ENCODE measurements around the gene IGSF23.

IGSF23 gene

DNA sequence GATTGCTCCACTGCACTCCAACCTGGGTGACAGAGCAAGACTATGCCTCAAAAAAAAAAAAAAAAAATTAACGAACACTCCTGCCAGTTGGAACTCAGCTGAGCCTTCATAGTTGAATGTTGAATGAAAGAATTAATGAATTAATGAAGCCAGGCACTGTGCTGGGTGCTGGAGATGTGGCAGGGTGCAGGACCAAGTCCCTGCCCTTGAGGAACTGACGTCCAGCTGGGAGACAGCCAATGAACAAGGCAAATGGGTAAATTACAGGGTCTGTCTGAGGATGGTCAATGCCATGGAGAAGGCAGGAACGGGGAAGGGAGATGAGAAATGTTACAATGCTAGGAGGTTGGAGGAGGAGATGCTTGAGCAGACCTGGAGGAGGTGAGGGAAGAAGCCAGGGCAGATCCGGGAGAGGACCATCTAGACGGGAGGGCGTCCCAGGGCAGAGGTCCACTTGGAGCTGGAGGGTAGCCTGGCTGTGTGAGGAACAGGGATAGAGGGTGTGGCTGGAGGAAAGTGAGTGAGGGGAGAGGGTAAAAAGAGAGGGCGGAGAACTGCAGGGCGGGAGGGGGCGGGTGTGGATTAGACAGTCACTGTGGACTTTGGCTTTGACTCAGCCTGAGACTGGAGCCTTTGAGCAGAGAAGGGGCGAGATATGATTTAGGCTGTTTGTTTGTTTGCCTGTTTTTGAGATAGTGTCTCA lies 16.8 kb upstream of the IGSF23 start:
- Histone ChIP-seq H3K9me2 (replicated peaks; ENCODE audit: insufficient read depth, low read length) (no peaks in the 10 kb centered on the region), H3K27me3 (ENCODE audit: low read length) (no peaks in the 10 kb centered on the region), H3K4me2 (ENCODE audit: low read depth, low read length, poor library complexity, severe bottlenecking) (no peak overlapping the region), H4K20me1 (ENCODE audit: low read depth, low read length) (no peaks in the 10 kb centered on the region), H3K9ac (ENCODE audit: low read length) (no peak overlapping the region), H3K79me2 (ENCODE audit: insufficient read depth, low read length) (no peaks in the 10 kb centered on the region), H3F3A (ENCODE audit: insufficient read depth) (no peaks in the 10 kb centered on the region), H3K36me3 (ENCODE audit: low read length) (no peaks in the 10 kb centered on the region), H3K4me3 (ENCODE audit: insufficient read depth, low read length, poor library complexity, severe bottlenecking) (no peak overlapping the region), H2AFZ (ENCODE audit: low read depth, low read length, severe bottlenecking) (no peak overlapping the region), H3K27ac (ENCODE audit: low read depth, low read length) (no peak overlapping the region), H3K9me3 (ENCODE audit: insufficient read depth, low read length) (no peaks in the 10 kb centered on the region)
- no peak for TF ChIP-seq EZH2phosphoT487 (conservative IDR thresholded peaks at IDR 0.05; ENCODE audit: low read length)
- TF ChIP-seq, protein P1, sequence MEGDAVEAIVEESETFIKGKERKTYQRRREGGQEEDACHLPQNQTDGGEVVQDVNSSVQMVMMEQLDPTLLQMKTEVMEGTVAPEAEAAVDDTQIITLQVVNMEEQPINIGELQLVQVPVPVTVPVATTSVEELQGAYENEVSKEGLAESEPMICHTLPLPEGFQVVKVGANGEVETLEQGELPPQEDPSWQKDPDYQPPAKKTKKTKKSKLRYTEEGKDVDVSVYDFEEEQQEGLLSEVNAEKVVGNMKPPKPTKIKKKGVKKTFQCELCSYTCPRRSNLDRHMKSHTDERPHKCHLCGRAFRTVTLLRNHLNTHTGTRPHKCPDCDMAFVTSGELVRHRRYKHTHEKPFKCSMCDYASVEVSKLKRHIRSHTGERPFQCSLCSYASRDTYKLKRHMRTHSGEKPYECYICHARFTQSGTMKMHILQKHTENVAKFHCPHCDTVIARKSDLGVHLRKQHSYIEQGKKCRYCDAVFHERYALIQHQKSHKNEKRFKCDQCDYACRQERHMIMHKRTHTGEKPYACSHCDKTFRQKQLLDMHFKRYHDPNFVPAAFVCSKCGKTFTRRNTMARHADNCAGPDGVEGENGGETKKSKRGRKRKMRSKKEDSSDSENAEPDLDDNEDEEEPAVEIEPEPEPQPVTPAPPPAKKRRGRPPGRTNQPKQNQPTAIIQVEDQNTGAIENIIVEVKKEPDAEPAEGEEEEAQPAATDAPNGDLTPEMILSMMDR (IDR thresholded peaks at IDR 0.05; ENCODE audit: insufficient read depth, low read length, poor library complexity, severe bottlenecking): no peak

DNA sequence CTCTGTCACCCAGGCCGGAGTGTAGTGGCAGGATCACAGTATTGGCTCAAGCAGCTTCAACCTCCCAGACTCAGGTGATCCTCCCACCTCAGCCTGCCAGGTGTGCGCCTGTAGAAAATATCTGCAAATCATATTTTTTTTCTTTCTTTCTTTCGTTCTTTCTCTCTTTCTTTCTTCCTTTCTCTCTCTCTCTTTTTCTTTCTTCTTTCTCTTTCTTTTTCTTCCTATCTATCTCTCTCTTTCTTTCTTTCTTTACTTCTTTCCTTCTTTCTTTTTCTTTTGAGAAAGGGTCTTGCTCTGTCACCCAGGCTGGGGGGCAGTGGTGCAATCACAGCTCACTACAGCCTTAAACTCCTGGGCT lies 16.3 kb upstream of the IGSF23 start:
- Histone ChIP-seq H3K79me2 (ENCODE audit: insufficient read depth, low read length) (no peaks in the 10 kb centered on the region), H3K4me2 (ENCODE audit: low read depth, low read length, poor library complexity, severe bottlenecking) (no peak overlapping the region), H4K20me1 (ENCODE audit: low read depth, low read length) (no peaks in the 10 kb centered on the region), H2AFZ (ENCODE audit: low read depth, low read length, severe bottlenecking) (no peak overlapping the region), H3K9me3 (ENCODE audit: insufficient read depth, low read length) (no peaks in the 10 kb centered on the region), H3K9ac (ENCODE audit: low read length) (no peak overlapping the region), H3K36me3 (ENCODE audit: low read length) (no peaks in the 10 kb centered on the region), H3K27ac (ENCODE audit: low read depth, low read length) (no peak overlapping the region), H3K9me2 (replicated peaks; ENCODE audit: insufficient read depth, low read length) (no peaks in the 10 kb centered on the region), H3F3A (ENCODE audit: insufficient read depth) (no peaks in the 10 kb centered on the region), H3K27me3 (ENCODE audit: low read length) (no peaks in the 10 kb centered on the region), H3K4me3 (ENCODE audit: insufficient read depth, low read length, poor library complexity, severe bottlenecking) (no peak overlapping the region)
- TF ChIP-seq, protein P1 (IDR thresholded peaks at IDR 0.05; ENCODE audit: insufficient read depth, low read length, poor library complexity, severe bottlenecking): no peak
- TF ChIP-seq EZH2phosphoT487 (conservative IDR thresholded peaks at IDR 0.05; ENCODE audit: low read length): no peak

DNA sequence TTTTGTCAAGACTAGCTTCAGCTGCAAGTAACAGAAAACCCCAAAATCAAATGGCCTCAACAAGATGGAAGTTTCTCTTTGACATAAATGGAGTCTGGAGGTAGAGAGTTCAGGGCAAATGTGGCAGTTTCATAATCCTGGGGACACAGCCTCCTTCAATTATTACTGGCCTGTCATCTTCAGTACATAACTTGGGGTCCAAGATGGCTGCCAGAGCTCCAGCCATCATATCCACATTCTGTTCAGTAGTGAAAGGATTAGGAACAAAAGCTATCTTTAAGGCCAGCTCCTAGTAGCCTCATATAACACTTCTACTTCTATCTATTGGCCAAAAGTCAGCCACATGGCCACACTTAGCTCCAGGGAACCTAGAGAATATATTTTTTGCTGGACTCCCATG lies 15.0 kb upstream of the IGSF23 start:
- Histone ChIP-seq H3K9me3 (ENCODE audit: insufficient read depth, low read length) (no peaks in the 10 kb centered on the region), H3K79me2 (ENCODE audit: insufficient read depth, low read length) (no peaks in the 10 kb centered on the region), H3K27me3 (ENCODE audit: low read length) (no peaks in the 10 kb centered on the region), H3K9me2 (replicated peaks; ENCODE audit: insufficient read depth, low read length) (no peaks in the 10 kb centered on the region), H3K9ac (ENCODE audit: low read length) (no peak overlapping the region), H3F3A (ENCODE audit: insufficient read depth) (no peaks in the 10 kb centered on the region), H3K4me2 (ENCODE audit: low read depth, low read length, poor library complexity, severe bottlenecking) (no peak overlapping the region), H3K36me3 (ENCODE audit: low read length) (no peaks in the 10 kb centered on the region), H3K27ac (ENCODE audit: low read depth, low read length) (no peak overlapping the region), H3K4me3 (ENCODE audit: insufficient read depth, low read length, poor library complexity, severe bottlenecking) (no peak overlapping the region), H2AFZ (ENCODE audit: low read depth, low read length, severe bottlenecking) (no peak overlapping the region), H4K20me1 (ENCODE audit: low read depth, low read length) (no peaks in the 10 kb centered on the region)
- no peak for TF ChIP-seq EZH2phosphoT487 (conservative IDR thresholded peaks at IDR 0.05; ENCODE audit: low read length)
- TF ChIP-seq, protein P1 (IDR thresholded peaks at IDR 0.05; ENCODE audit: insufficient read depth, low read length, poor library complexity, severe bottlenecking): no peak

Data from SU-DHL-6 (cell line).